LNCAP (cell line): ENCODE data around the gene KCNQ5.

Experiments used
- CTCF ChIP-seq: fragments of 450-650 bp; IDR thresholded peaks from 2 replicates; pipeline ENCODE4 v1.5.1; 2017; ENCODE audit warnings: mild to moderate bottlenecking

The KCNQ5 gene

DNA sequence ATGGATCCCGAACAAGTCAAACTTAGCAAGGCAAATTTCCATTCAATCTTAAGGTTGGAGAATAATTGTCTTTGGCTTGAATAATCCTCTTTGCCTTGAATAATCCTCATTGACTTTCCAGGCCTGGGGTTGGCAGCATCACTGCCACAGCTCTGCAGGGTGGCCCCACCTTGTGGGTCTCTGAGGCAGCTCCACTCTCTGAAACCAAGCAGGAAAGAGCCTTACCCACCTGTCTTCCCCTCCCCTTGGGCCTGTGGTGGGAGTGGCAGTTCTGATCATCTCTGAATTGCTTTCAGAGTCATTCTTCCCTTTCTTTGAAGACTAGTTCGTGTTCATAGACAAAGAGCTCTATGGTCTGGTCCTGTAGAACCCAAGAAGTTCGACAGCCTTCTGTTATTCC is 47.5 kb downstream of the KCNQ5 start:
- TF ChIP-seq CTCF: no peak

GRCh38 chr6:72672906-72673305 is 51.0 kb downstream of the KCNQ5 start:
- no peak for TF ChIP-seq CTCF

GRCh38 chr6:72674842-72675241 is 53.0 kb downstream of the KCNQ5 start:
- no peak for TF ChIP-seq CTCF

GRCh38 chr6:72675396-72675795 is 53.5 kb downstream of the KCNQ5 start:
- no peak for TF ChIP-seq CTCF

GRCh38 chr6:72676995-72677394 is 55.1 kb downstream of the KCNQ5 start:
- no peak for TF ChIP-seq CTCF

DNA sequence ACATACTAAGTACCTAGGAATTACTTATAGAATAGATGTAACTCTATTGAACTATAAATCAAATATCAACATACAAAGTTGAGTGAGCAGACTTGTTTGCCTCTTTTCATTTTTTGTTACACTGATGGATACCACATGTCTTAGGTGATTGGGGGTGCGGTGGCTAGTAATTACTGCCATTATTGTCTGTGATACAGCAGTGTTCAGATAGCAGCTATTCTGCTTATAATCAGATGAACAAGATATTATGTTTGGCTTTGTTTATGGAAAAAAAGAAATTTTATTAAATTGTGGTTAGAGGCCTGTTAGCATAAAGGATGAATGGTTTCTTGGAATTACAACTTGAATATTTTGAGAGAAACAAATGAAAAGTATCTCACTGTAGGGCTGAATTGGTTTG is 55.9 kb downstream of the KCNQ5 start:
- no peak for TF ChIP-seq CTCF

GRCh38 chr6:72683797-72684196 is 61.9 kb downstream of the KCNQ5 start:
- TF ChIP-seq CTCF: no peak
